ENCODE measurements around the gene GGTLC3.
"Not testable (repeated sequence)": the region's sequence is repeated elsewhere in the genome, so short reads cannot be mapped to it uniquely, and the experiment has no call there.

The GGTLC3 gene

DNA sequence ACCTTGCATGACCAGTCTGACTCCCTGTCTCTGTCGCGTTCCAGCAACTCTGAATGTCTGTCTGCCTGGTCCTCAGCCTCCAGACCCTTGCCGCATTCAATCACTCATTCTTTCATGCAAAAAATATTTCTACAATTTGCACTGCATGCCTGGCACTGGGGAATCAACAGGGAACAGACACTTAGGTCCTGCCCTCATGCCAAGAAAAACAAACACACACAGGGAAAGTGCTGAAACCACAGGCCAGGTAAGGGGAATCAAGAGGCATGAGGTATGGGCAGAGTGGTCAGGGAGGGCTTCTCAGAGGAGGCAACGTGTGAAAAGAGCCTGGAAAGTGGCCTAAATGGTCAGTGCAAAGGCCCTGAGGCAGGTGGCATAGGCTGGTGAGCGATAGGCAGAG is at the start of gene GGTLC3:
Gene GGTLC3, minus strand, starts transcription at position 101 of the 400 bp plus-strand sequence. CDS start 264 bp downstream, outside the sequence.
- not testable (repeated sequence) for H3K27ac ChIP-seq

DNA sequence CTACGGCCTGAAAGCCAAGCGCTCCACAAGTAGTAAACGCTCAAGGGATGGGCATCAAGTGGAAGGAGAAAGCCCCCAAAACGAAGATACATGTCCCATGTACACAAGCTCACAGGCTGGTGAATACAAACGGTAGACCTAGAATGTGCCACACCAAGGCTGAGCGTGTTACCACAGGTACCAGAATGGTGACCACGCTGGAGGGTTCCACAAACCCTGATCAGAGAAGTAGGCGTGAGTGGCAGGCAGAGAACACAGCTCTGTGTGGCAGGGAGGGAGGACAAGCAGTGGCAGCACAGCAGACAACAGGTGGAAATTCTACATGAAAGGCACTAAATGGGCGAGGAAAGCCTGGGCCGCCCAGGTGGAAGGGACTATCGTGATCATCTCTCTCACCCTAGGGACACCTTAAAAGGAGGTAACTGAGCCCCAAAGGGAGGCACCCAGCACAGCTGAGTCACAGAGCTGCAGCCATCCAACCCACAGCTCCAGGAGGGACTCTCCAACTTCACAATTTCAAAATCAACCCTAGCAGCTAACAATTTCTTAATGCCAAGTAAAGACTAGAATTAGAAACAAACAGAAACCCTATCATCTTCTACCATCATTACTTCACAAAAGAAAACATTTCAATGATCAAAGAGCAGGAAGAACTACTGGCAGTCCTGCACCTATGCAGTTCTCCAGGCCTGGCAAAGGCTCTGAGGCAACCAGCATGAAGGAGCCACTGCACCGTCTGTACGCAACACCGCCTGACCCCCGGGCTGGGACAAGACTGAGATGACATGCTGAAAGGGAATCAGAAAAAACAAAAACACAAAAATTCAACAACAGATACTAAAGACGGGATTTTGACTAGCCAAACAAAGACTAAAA is 42.4 kb upstream of the GGTLC3 start:
- not testable (repeated sequence) for H3K27ac ChIP-seq

DNA sequence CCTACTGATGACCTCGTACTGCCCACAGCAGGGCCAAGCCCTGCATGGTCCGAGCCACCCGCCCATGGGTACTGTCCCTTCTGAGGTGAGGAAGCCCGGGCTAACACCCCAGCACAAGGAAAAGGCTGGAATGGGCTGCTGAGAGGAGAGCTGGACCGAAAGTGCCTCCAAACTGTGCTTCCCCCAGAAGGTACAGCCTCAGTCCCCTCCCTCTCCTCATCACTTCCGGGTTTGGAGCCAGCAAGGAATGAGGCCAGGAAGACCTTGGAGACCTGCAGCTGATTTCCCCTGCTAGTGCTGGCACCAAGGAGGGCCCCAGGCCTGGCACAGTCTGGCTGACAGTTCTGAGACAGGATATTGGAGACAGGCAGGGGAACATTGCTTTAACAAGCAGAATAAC is 41.0 kb upstream of the GGTLC3 start:
- H3K27ac ChIP-seq: not testable (repeated sequence)

DNA sequence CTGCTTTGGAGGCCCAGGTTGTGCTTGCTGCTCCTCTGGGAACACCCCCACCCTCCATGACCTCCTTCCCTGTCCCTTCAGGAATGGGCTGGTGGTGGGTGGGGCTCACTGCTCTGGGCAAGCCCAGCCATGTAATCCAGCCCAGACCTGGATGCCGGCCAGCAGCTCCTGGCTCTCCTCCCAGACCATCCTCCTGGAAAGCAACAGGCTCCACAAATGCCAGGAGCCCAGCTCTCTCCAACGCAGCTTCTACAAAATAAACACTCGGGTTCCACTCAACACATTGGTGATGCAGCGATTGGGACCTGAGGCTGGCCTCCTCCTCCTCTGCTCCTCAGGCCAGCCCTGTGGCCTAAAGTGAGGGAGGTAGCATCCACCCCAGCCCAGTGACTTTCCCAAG is 40.6 kb upstream of the GGTLC3 start:
- not testable (repeated sequence) for H3K27ac ChIP-seq

DNA sequence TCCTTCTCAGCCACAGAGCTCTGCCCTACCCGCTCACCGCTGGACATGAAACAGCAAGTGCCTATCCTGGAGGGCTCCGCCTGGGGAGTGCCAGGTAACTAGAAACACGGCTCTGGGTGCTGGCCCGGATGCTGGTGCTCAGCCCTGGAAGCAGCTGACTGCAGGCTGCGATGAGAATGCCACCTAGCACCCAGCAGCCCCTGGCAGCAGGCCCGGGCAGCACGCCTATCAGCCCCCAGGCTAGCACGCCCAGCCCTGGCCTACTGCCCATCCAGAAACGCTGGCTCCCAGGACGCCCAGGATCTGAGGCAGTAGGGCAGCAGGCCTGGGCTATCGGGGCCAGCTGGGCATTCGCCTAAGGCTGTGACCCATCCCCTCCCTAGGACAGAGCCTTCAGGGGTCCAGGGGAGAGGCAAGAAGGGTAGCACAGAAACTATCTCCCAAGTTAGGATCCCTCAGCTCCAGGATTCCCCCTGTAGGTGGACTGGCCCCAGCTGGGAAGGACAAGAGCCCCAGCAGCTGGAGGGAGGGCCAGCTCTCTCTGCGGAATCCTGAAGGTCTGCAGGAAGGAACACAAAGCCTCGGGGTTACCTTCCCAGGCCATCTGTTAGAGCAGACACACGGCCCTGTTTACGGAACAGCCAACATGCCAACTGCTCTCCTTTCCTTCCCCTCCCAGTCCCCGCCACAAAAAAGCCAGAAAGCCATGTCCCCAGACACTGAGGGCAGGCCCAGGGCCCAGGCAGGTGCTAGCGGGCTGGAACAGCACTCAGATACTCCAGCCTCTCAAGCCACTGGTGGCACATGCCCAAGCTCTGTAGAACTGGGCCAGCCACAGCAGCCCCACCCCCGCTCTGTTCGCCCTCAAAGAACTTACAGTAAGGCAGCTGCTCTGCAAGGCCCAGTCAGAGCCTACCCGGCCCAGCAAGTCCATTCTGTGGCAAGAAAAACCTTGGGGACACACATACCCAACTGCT is 36.6 kb upstream of the GGTLC3 start:
- H3K27ac ChIP-seq: not testable (repeated sequence)

DNA sequence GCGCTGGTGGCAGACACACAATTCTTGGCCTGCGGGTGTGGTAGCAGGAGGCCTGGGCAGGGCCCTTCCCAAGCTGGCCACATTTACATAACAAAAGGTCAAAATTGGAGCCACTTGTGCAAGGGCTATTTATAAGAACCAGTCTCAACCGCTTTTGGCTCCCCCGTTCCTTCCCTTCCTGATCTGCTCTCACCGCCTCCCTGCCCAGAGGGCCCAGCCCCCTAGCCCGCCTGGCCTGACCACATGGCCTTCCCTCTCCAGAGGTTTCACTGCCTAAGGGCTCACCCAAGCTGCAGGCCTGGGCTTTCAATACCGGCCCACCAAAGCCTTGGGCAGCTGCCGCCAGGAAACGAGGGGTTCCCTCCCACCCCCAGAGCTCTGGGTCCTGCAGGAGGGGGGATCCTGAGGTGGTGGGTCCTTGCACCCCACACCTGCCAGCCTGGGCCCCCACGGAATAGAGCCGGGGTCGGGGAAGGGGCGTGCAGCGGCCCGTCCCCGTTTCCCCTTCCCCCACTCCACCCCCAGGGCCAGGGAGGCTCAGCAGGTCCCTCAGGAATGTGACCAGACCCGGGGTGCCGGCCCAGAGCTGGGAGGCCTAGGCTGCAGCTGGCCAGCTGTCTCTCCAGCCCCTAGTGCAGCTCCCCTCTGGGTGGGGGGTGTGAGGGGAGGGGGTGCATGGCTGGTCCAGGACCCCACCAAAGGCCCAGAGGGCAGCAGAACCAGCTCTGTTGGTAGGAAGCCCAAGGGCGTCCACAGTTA is 35.1 kb upstream of the GGTLC3 start:
- H3K27ac ChIP-seq: not testable (repeated sequence)

DNA sequence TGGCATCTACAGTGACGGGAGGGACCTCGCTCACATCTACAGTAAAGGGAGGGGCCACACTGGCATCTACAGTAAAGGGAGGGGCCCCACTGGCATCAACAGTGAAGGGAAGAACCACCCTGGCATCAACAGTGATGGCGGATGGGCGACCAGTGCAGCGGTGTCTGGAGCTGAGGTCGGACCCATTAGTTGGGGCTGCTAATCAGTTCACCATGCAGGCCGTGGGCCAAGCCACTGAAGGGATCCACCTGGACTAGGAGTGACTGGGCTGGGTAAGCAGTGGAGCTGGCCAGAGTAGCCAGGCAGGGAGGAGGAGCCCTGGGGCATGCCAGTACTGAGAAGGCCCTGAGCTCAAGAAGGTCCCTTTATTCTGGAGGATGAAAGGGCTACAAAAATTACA is 33.1 kb upstream of the GGTLC3 start:
- not testable (repeated sequence) for H3K27ac ChIP-seq

DNA sequence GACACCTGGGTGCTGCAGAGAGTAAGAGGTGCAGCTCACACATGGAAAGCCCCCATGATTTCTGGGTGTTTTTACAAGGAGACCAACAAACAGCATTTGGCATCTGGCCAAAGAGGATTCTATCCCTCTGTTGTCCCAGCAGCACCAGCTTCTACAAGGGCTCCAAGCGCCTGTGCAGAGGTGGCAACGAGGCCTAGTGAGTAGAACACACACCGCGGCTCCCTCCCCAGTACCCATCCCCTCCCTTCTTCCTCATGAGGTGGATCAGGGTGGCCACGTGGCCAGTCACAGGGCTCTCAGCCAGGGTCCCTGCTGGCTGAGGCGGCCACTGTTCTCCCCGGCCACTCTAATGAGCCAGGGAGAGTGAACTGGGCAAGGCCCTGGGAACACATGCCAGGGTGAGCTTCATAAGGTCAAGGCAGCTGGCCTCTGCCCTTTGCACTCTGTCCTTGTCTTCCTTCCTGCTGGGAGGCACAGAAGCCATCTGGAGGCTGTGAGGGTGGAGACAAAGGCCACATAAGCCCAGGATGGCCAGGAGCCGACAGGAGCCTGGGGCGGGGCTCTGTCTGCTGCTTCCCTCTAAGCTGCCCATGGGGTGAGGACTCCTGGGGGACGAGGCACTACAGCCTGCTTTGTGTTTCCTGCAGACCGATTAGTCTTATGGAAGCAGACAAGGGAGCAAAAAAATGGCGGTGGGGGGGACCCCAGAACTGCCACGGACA is 31.7 kb upstream of the GGTLC3 start:
- not testable (repeated sequence) for H3K27ac ChIP-seq

DNA sequence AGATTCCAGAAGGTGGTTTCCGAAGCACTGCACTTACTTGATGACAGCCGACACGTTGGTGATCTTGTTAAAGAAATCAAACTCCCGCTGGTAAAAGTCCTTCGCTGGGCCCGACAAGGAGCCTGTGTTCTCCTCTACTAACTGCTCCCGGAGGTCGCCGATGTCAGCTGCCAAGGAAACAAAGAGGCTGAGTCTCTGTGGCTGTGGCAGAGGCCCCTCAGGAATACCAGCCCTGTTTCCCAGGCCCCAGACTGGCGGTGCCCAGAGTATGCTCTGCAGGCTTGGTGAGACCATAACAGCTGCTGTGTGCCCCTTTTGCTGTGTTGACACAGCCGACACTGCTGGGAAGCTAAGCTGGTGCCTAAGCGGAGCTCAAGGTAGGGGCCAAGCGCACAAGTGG is 26.7 kb upstream of the GGTLC3 start:
- H3K27ac ChIP-seq: not testable (repeated sequence)

DNA sequence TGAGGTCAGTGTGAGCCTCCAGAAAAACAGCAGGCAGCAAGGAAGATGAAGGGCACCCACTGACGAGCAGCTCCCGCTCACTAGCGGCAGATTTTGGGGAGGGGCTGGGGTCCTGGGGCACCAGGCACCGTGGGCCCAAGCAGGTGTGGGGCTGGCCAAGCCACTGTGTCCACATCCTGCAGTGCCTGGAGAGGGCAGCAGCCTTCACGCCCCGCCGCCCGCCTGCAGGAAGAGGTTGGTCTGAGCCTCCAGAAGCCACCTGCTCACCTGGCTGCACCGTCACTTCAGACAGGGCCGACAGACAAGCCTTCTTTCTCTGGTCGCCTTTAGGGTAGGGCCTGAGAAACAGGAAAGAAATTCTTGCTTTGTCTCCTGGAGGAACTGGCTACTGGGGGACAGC is 25.4 kb upstream of the GGTLC3 start:
- H3K27ac ChIP-seq: not testable (repeated sequence)

DNA sequence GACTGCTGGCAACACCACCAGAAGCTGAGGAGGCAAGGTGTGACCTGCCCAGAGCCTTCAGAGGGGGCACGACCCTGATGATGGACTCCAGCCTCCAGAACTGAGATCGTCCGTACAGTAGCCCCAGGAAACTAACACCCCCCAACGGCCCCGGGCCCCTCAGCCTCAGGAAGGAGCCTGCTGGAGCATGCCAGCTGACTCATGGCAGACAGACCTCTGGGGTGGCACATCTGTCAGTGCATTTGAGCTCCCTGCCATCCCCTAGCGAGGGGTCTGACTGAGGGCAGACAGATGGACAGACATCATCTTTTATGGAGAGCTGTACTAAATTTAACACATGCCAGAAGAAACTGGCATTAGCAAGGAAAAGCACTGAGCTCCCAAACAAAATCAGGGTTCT is 22.0 kb upstream of the GGTLC3 start:
- not testable (repeated sequence) for H3K27ac ChIP-seq

DNA sequence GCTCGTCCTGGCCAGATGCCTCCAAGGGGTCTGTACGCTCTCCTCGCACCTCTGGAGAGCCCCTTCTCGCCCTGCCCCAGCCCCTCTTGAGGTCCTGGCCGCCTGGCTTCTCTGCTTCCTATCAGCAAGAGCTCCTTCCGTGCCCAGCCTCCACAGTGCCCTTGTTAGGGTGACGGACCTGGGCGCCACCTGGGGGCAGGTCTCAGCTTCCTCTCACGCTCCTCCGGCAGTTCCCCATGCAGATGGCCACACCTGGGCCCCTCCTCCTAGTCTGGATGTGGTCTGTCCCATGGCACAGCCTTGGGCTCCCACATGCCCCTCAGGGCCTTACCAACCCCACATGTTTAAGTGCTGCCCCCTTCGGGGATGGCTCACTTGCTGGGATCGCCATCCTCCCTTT is 16.4 kb upstream of the GGTLC3 start:
- not testable (repeated sequence) for H3K27ac ChIP-seq

DNA sequence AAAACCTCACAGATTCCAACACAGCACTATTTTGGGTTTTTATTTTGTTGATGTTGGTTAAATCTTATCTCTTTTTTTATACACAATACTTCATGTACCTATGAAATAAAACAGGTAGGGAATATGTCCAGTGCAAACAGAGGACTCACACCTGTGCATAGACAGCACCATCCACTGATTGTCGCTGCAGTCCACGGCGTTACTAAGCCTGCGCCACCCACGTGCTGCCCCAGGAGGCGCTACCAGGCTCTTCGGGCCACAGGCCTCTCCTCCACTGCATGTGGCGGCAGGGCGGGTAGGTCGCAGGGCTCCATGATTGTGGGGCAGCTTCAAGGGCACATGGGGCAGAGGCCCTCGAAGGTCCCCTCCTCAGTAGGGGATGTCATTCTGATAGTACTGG is 15.7 kb upstream of the GGTLC3 start:
- H3K27ac ChIP-seq: not testable (repeated sequence)

DNA sequence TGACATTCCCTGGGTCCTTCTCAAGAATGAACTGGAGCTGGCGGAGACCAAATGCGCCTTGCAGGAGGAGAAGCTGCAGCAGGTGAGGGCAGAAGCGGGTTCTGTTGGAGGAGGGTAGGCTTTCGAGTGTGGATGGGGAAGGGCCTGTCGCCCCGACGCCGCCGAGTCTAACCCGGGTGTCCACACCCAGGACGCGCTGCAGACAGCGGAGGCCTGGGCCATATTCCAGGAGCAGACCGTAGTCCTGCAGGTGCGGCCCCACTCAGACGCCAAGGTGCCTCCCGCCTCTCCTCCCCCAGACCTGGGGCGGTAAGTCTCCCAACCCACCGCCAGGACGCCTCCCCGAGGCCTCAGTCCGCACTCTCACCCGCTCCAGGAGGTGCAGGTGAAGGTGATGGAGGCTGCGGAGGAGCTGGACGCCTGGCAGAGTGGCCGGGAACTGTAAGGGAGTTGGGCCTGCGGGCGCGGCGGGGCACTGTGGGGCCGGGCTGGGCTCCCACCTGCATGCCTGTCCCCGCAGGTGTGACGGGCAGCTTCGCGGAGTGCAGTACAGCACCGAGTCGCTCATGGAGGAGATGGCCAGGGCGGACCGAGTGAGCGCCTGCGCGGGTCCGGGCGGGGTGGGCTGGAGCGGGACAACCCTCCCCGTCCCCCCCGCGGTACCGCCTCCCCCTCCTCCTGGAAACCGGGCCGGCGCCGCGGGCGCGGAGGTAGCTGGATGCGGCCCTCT is 11.6 kb upstream of the GGTLC3 start:
- H3K27ac ChIP-seq: not testable (repeated sequence)

DNA sequence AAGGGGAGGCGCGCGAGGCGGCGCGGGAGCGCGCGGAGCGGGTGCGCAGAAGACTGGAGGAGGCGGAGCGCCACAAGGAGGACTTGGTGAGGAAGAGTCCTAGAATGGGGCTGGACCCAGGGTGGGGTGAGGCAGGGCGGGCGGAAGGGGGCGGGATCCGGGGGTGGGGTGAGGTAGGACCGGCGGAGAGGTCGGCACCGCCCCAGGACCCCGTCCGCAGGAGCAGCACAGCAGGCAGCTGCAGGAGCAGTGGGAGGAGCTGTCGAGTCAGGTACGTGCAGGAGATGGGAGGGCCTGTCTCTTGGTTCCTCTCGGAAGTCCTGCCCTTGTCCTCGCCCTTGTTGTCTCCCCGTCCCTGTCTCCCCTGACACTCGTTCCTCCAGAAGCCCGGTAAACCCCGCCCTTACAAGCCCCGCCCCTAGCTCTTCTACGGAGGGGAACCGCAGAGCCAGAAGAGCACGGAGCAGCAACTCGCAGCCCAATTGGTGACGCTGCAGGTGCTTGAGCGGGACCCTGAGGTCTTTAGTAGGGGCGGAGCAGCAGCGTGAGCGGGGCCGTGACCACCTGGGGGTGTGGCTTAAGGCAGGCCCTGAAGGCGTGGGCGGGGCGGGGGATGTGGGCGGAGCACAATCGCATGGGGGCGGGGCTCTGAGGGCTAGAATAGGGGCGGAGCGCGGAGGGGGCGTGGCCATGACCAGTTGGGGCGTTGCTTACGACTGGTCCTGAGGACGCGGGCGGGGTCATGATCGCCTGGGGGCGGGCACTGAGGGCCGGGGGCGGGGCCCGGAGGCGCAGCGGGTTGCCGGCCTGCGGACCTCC is 10.8 kb upstream of the GGTLC3 start:
- peak overlapping the region; percentile 55; the same call in 1 of the 2 replicates for H3K27ac ChIP-seq

DNA sequence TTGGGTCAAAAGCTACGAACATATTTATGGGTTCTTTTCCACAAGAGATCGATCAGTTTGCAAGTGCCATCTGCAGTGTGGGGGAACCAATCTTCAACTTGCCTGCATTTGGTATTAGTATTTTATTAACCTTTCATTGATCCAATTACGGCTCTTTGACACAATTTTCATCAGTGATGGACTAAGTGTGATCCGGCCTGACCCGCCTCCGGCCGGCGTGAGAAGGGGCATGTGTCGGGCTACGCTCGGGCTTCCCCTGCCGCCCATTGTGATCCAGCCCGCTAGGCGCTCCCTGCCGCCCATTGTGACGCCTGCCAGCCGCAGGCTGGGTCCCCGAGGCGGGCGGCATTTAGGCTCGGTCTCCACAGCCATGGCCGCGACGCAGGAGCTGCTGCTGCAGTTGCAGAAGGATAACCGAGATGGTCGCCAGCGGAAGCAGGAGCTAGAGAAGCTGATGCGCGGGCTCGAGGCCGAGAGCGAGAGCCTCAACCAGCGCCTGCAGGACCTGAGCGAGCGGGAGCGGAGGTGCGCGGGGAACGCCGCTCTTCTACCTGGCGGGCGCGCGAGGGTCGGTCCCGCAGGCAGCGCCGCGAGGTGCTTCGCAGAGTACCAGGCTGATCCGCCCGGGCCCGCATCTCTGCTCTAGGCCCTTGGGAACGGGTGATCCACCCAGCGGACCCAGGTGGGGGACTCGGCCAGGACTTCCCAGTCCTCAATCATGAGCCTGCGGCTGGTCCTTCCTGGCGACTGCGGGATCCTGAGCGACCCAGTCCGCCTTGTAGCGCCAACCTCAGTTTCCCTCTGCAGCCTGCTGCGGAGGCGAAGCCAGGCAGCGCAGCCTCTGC is 10.0 kb upstream of the GGTLC3 start, which contains the start of gene TMEM191B:
Gene TMEM191B, plus strand, starts transcription at position 51 of the 845 bp plus-strand sequence. Its CDS starts 179 bp downstream, at position 230.
- peak within 1 kb of the TSS; percentile 55; the same call in 1 of the 2 replicates for H3K27ac ChIP-seq

DNA sequence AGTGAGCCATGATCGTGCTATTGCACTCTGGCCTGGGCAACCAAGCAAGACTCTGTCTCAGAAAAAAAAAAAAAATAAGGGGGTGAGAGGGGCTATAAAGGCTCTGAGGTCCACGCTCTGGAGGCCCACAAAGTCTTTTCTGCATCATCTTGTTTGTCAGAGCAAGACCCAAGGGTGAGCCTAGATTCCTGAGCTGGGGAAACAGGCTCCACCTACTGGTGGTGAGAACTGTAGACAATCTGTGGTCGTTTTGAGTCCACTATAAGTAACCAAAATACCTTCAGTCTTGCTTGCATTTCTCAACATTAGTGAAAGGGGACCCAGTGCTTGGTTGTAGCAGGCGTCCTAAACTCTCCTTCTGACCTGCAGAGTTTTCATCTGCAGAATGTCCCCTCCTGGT is 5.4 kb upstream of the GGTLC3 start:
- not testable (repeated sequence) for H3K27ac ChIP-seq

DNA sequence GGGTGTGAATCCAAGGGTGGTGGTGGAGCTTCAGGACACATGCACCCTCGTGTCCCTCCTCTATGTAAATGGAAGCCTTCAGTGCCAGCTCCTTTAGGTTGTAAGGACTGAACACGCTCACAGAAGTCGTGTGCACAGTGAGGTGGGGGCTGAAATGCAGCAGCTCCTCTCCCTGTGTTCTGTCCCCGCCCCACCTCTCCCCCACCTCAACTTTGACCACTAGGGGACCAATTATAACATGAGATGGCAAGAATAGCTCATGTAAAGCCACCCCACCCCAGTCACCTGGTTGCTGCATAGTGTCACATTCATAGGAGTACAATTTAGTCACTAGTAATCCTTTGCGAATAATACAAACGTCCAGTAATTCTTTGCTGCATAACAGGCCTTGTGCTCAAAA is 4.8 kb upstream of the GGTLC3 start:
- H3K27ac ChIP-seq: not testable (repeated sequence)

DNA sequence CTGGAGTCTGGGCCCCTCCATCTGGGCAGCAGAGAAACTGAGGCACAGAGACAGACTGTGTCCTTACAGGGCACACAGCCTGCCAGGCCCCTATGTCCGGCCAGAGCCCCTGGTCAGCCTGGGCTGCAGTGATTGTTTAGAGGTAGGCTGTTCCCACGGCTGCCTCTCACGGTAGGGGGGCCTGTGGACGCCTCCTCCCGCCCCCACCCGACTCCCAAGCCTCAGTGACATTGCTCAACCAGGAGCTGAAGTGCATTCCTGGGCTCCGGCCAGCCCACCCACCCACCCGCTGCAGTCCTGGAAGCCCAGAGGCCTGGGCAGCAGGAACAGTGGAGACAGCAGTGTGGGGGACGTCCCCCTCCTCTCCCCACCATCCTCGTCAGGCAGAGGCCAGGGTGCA is 4.5 kb downstream of the GGTLC3 start:
- not testable (repeated sequence) for H3K27ac ChIP-seq
